Fibroblast of lung (primary cell): Measurements from ENCODE around the gene ATRX.

Source experiments
- EZH2 ChIP-seq: IDR thresholded peaks from 2 replicates; pipeline ENCODE4 v1.5.1; 2012; ENCODE audit warnings: low read length, control low read depth, mild to moderate bottlenecking; ENCODE audit errors: missing control alignments
- TF ChIP-seq, protein P1 (sequence below), 2 donors: IDR thresholded peaks in 1 of 2; conservative IDR thresholded peaks in 1 of 2; 1 replicate in 1 of 2; 2 replicates in 1 of 2; pipeline ENCODE4 v1.5.1; 2011 to 2012; ENCODE audit warnings: low read length in 2 of 2, control low read depth in 1 of 2, inconsistent platforms in 1 of 2, low read depth in 1 of 2, mild to moderate bottlenecking in 1 of 2

DNA sequence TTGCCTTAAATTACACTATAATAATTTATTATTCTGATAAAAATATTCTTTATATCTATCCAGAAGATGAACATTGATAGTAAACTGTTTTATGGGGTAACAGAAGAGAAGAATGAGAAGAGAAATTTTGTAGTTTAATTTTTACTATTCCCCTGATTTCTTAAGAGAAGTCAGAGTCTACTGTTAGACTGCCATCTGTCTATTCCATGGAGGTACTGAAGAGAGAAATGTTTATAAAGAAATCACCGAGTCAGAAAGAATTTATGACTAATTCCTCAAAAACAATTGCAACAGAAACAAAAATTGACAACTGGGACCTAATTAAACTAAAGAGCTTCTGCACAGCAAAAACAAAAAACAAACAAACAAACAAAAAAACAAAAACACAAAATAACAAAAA is 188.9 kb downstream of the ATRX start:
- no peak for TF ChIP-seq EZH2
- TF ChIP-seq, protein P1, sequence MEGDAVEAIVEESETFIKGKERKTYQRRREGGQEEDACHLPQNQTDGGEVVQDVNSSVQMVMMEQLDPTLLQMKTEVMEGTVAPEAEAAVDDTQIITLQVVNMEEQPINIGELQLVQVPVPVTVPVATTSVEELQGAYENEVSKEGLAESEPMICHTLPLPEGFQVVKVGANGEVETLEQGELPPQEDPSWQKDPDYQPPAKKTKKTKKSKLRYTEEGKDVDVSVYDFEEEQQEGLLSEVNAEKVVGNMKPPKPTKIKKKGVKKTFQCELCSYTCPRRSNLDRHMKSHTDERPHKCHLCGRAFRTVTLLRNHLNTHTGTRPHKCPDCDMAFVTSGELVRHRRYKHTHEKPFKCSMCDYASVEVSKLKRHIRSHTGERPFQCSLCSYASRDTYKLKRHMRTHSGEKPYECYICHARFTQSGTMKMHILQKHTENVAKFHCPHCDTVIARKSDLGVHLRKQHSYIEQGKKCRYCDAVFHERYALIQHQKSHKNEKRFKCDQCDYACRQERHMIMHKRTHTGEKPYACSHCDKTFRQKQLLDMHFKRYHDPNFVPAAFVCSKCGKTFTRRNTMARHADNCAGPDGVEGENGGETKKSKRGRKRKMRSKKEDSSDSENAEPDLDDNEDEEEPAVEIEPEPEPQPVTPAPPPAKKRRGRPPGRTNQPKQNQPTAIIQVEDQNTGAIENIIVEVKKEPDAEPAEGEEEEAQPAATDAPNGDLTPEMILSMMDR (conservative IDR thresholded peaks at IDR 0.05 in 1 of 2, IDR thresholded peaks at IDR 0.05 in 1 of 2; ENCODE audit: low read depth in 1 of 2, low read length in 2 of 2): peak in 1 of 2 donors; percentile 44
